IMR-90 (cell line): ENCODE data around the gene CCDC137. TPM values are rescaled to one million over a fixed set of nuclear protein-coding genes. Genes with fewer than 3 reads are reported as not detected.

Experiments used
- ATAC-seq: fragments of 200-7000 bp; cut with Tn5 transposase; 2 replicates; pipeline ENCODE4 v1.9.1; 2020; ENCODE audit warnings: low read depth, mild to moderate bottlenecking, moderate library complexity
- BruUV-seq: library from RNA; stranded (reverse); fragments of 400-500 nt; replicated peaks from 2 replicates; lab custom pipeline; 2021; lab: Mats Ljungman, UMichigan
- CTCF ChIA-PET: fragments of 300-600 bp; formaldehyde crosslinking; extraction: SDS; loops from one replicate; lab custom pipeline; 2021; ENCODE audit warnings: antibody characterized with exemption; lab: Yijun Ruan, JAX
- POLR2A ChIA-PET: fragments of 300-600 bp; sonication (Branson Sonifier 250); formaldehyde crosslinking; loops from one replicate; lab custom pipeline; 2022; ENCODE audit warnings: antibody characterized with exemption; ENCODE audit not compliant: unreplicated experiment; lab: Charles Lee
- DNase-seq: peaks from one replicate; pipeline ENCODE4 v3.0.0; 2013
- H2AFZ ChIP-seq: replicated peaks from 2 replicates; pipeline ENCODE3; 2013; ENCODE audit warnings: low read length, mild to moderate bottlenecking; ENCODE audit not compliant: poor library complexity
- H2AK5ac ChIP-seq: 2 replicates; pipeline ENCODE4 v1.6.1; 2013; ENCODE audit warnings: low read depth, low read length, inconsistent platforms
- H2AK9ac ChIP-seq: replicated peaks from 2 replicates; pipeline ENCODE3; 2013; ENCODE audit warnings: mild to moderate bottlenecking, low read depth, low read length, moderate library complexity; ENCODE audit not compliant: poor library complexity
- H2BK120ac ChIP-seq: 2 replicates; pipeline ENCODE4 v1.6.1; 2013; ENCODE audit warnings: low read depth, low read length, inconsistent platforms
- H2BK15ac ChIP-seq: 3 replicates; pipeline ENCODE4 v1.6.1; 2013; ENCODE audit warnings: low read depth, low read length, inconsistent platforms
- H2BK20ac ChIP-seq: 2 replicates; pipeline ENCODE4 v1.6.1; 2013; ENCODE audit warnings: low read depth, mild to moderate bottlenecking, inconsistent platforms, low read length, moderate library complexity
- H2BK5ac ChIP-seq: 2 replicates; pipeline ENCODE4 v1.6.1; 2013; ENCODE audit warnings: mild to moderate bottlenecking, low read depth, low read length, inconsistent platforms; ENCODE audit not compliant: poor library complexity, severe bottlenecking
- H3K14ac ChIP-seq: replicated peaks from 2 replicates; pipeline ENCODE4 v1.6.1; 2013; ENCODE audit warnings: low read depth, low read length, inconsistent platforms
- H3K18ac ChIP-seq: 2 replicates; pipeline ENCODE4 v1.6.1; 2013; ENCODE audit warnings: low read depth, low read length, control low read depth
- H3K23ac ChIP-seq: 2 replicates; pipeline ENCODE4 v1.6.1; 2013; ENCODE audit warnings: low read depth, low read length, inconsistent platforms
- H3K27ac ChIP-seq: 2 replicates; pipeline ENCODE4 v1.5.1; 2013; ENCODE audit warnings: mild to moderate bottlenecking, control low read depth, low read length; ENCODE audit not compliant: insufficient read depth
- H3K27me3 ChIP-seq: 2 replicates; pipeline ENCODE4 v1.6.1; 2013; ENCODE audit warnings: low read length; ENCODE audit not compliant: control insufficient read depth, insufficient read depth
- H3K36me3 ChIP-seq: 2 replicates; pipeline ENCODE4 v1.6.1; 2013; ENCODE audit warnings: low read length, mixed read lengths; ENCODE audit not compliant: control insufficient read depth, insufficient read depth
- H3K4ac ChIP-seq: 2 replicates; pipeline ENCODE4 v1.6.1; 2013; ENCODE audit warnings: low read depth, low read length, inconsistent platforms
- H3K4me1 ChIP-seq: 2 replicates; pipeline ENCODE4 v1.6.1; 2013; ENCODE audit warnings: low read length, mixed read lengths; ENCODE audit not compliant: control insufficient read depth, insufficient read depth
- H3K4me2 ChIP-seq: 2 replicates; pipeline ENCODE4 v1.6.1; 2013; ENCODE audit warnings: low read depth, mild to moderate bottlenecking, control low read depth, low read length, moderate library complexity
- H3K4me3 ChIP-seq: 2 replicates; pipeline ENCODE4 v1.5.1; 2013; ENCODE audit warnings: low read depth, mild to moderate bottlenecking, control low read depth, low read length, moderate library complexity; ENCODE audit not compliant: insufficient read depth
- H3K56ac ChIP-seq: 2 replicates; pipeline ENCODE4 v1.6.1; 2013; ENCODE audit warnings: low read length, inconsistent platforms; ENCODE audit not compliant: insufficient read depth; ENCODE audit errors: extremely low read depth
- H3K79me1 ChIP-seq, 2 experiments: 2 replicates each; pipeline ENCODE4 v1.6.1; 2013; ENCODE audit warnings: low read length in 2 of 2, inconsistent platforms in 1 of 2, low read depth in 1 of 2
- H3K9ac ChIP-seq: 2 replicates; pipeline ENCODE4 v1.6.1; 2013; ENCODE audit warnings: low read depth, low read length, control low read depth
- H3K9me1 ChIP-seq: 2 replicates; pipeline ENCODE4 v1.6.1; 2013; ENCODE audit warnings: low read length, inconsistent platforms; ENCODE audit not compliant: insufficient read depth
- H3K9me3 ChIP-seq: 2 replicates; pipeline ENCODE4 v1.6.1; 2013; ENCODE audit warnings: low read length; ENCODE audit not compliant: control insufficient read depth, insufficient read depth
- H4K20me1 ChIP-seq: 2 replicates; pipeline ENCODE4 v1.6.1; 2013; ENCODE audit warnings: low read length, inconsistent platforms; ENCODE audit not compliant: insufficient read depth
- H4K5ac ChIP-seq: 2 replicates; pipeline ENCODE4 v1.6.1; 2013; ENCODE audit warnings: mild to moderate bottlenecking, low read depth, low read length, control low read depth
- H4K8ac ChIP-seq, 2 experiments: 2 replicates each; pipeline ENCODE4 v1.6.1; 2013; ENCODE audit warnings: low read depth in 2 of 2, low read length in 2 of 2, control low read depth in 1 of 2, inconsistent platforms in 1 of 2
- H4K91ac ChIP-seq: 2 replicates; pipeline ENCODE4 v1.6.1; 2013; ENCODE audit warnings: low read depth, low read length, inconsistent platforms; ENCODE audit not compliant: insufficient read depth
- BHLHE40 ChIP-seq: fragments of 150-350 bp; IDR thresholded peaks from 2 replicates; pipeline ENCODE4 v1.6.1; 2016; ENCODE audit warnings: mild to moderate bottlenecking, low read depth, low read length
- CEBPB ChIP-seq: IDR thresholded peaks from 2 replicates; pipeline ENCODE4 v1.6.1; 2012; ENCODE audit warnings: low read depth, low read length, improper control_type of control experiment
- CHD1 ChIP-seq: IDR thresholded peaks from 2 replicates; pipeline ENCODE4 v1.6.1; 2012; ENCODE audit warnings: low read depth, low read length, improper control_type of control experiment
- ELK1 ChIP-seq: fragments of 150-350 bp; IDR thresholded peaks from 2 replicates; pipeline ENCODE4 v1.6.1; 2016; ENCODE audit warnings: low read depth, mild to moderate bottlenecking, low read length, moderate library complexity, borderline replicate concordance
- FOS ChIP-seq: fragments of 150-350 bp; IDR thresholded peaks from 2 replicates; pipeline ENCODE4 v1.6.1; 2016; ENCODE audit warnings: low read depth, low read length
- MAFK ChIP-seq: IDR thresholded peaks from 2 replicates; pipeline ENCODE4 v1.6.1; 2012; ENCODE audit warnings: low read depth, low read length, improper control_type of control experiment
- MAZ ChIP-seq: IDR thresholded peaks from 2 replicates; pipeline ENCODE4 v1.6.1; 2012; ENCODE audit warnings: low read depth, mild to moderate bottlenecking, low read length, improper control_type of control experiment, moderate library complexity, borderline replicate concordance
- MXI1 ChIP-seq: IDR thresholded peaks from 2 replicates; pipeline ENCODE4 v1.6.1; 2012; ENCODE audit warnings: low read depth, mild to moderate bottlenecking, low read length, moderate library complexity, borderline replicate concordance
- NFE2L2 ChIP-seq: fragments of 150-350 bp; IDR thresholded peaks from 2 replicates; pipeline ENCODE4 v1.6.1; 2016; ENCODE audit warnings: low read depth, mild to moderate bottlenecking, low read length
- POLR2A ChIP-seq: IDR thresholded peaks from 2 replicates; pipeline ENCODE4 v1.6.1; 2012; ENCODE audit warnings: mild to moderate bottlenecking, low read depth, low read length
- RAD21 ChIP-seq: IDR thresholded peaks from 2 replicates; pipeline ENCODE4 v1.6.1; 2012; ENCODE audit warnings: low read length, improper control_type of control experiment
- RCOR1 ChIP-seq: IDR thresholded peaks from 2 replicates; pipeline ENCODE4 v1.6.1; 2012; ENCODE audit warnings: mild to moderate bottlenecking, low read length, improper control_type of control experiment; ENCODE audit not compliant: insufficient replicate concordance
- RFX5 ChIP-seq: IDR thresholded peaks from 2 replicates; pipeline ENCODE4 v1.8.0; 2012; ENCODE audit warnings: low read depth, mild to moderate bottlenecking, low read length, moderate library complexity
- SMC3 ChIP-seq: fragments of 150-350 bp; IDR thresholded peaks from 2 replicates; pipeline ENCODE4 v1.6.1; 2016; ENCODE audit warnings: low read depth, mild to moderate bottlenecking, antibody characterized with exemption, low read length, moderate library complexity
- WGBS, 2 experiments: methylation state at CpG; one replicate each; pipeline versions ENCODE4 v1.1.5 to v1.1.7; 2013; ENCODE audit warnings: missing lambda C conversion rate in 2 of 2; ENCODE audit not compliant: insufficient read length in 1 of 2; ENCODE audit errors: extremely low coverage in 2 of 2; 5-methylcytosine and 5-hydroxymethylcytosine counted together
- dilution Hi-C: fragments of 300-500 bp; cut with HindIII; formaldehyde crosslinking; loops from one replicate; pipeline ENCODE4 v1.14.3; 2018; ENCODE audit warnings: low sequenced_read_pairs; ENCODE audit not compliant: unreplicated experiment
- in situ Hi-C: fragments of 300-500 bp; cut with MboI; formaldehyde crosslinking; loops from 3 replicates; pipeline ENCODE4 v1.14.3; 2019; ENCODE audit warnings: low sequenced_read_pairs, inconsistent platforms, mixed read lengths
- intact Hi-C: fragments of 100-400 bp; cut with micrococcal nuclease; formaldehyde crosslinking; loops from 2 replicates; pipeline ENCODE4 v1.10.0; 2022
- polyA plus RNA-seq, 3 experiments: library from polyadenylated mRNA; depleted of rRNA; stranded (reverse); fragments of >200 nt; gene quantifications; 2 replicates each; pipeline ENCODE4 v1.2.3, GENCODE V29; 2012; ENCODE audit warnings: low replicate concordance in 1 of 3
- total RNA-seq: library from RNA; depleted of rRNA; stranded (reverse); fragments of >200 nt; gene quantifications from 2 replicates; pipeline ENCODE4 v1.2.3, GENCODE V29; 2012
- TF ChIP-seq, protein P1 (sequence below): conservative IDR thresholded peaks from 2 replicates; pipeline ENCODE4 v1.5.1; 2012; ENCODE audit warnings: mild to moderate bottlenecking, low read depth, low read length, improper control_type of control experiment

Gene CCDC137
- total and polyA plus RNA-seq, 2 of the 4 experiments (the other 2 are of a cell fraction): 7.5 to 18.4 TPM

GRCh38 chr17:81636505-81637288 lies 29.8 kb upstream of the CCDC137 start, which contains the start of the genes NPLOC4 and TSPAN10:
NPLOC4 (minus strand) TSS chr17:81637112; CDS start chr17:81636930, 182 bp downstream.
TSPAN10 (plus strand) TSS chr17:81637196; CDS start chr17:81642413, 5,217 bp downstream.
- intact Hi-C loops: loop anchor here (1.0 kb wide), 1 partner anchor 30 kb away; the partner anchor contains the start of genes CCDC137 and OXLD1
- 0% methylated on average over 36 of the region's 77 CpGs; no CpG with 5 or more reads in 1 of the 2 experiments for WGBS, 2 experiments
- ChIA-PET POLR2A (interaction anchor here (0.6 kb wide), 1 partner anchor 15 kb away, joined by 3 read pairs; no protein-coding TSS in a partner anchor), CTCF (no interaction called here)
- Histone ChIP-seq H4K8ac (peak within 1 kb of the TSS; percentile 73 to 95), H2BK5ac (peak within 1 kb of the TSS; percentile 45), H2AK9ac (peak within 1 kb of the TSS; percentile 95), H3K27me3 (no peaks in the 10 kb centered on the region), H3K79me1 (peaks cover 5 to 25% of the 10 kb centered on the region in 2 experiments; a peak in 2 of 4 replicates), H3K27ac (peak within 1 kb of the TSS; percentile 65), H3K4ac (peak within 1 kb of the TSS; percentile 74), H3K4me1 (peaks cover 8% of the 10 kb centered on the region), H3K18ac (peak within 1 kb of the TSS; percentile 33; the same call in 1 of the 2 replicates), H2BK15ac (no peak within 1 kb of the TSS), H3K9me3 (no peaks in the 10 kb centered on the region), H2AFZ (peak within 1 kb of the TSS; percentile 82), H2BK120ac (peak within 1 kb of the TSS; percentile 34), H2BK20ac (peak within 1 kb of the TSS; percentile 32; the same call in 1 of the 2 replicates), H3K36me3 (no peaks in the 10 kb centered on the region), H3K9ac (peak within 1 kb of the TSS; percentile 75), H3K4me3 (peak within 1 kb of the TSS; percentile 57), H4K20me1 (peaks cover 45% of the 10 kb centered on the region), H3K9me1 (peaks cover 14% of the 10 kb centered on the region), H3K4me2 (peak within 1 kb of the TSS; percentile 90), H3K56ac (peak within 1 kb of the TSS; percentile 62; the same call in 1 of the 2 replicates), H4K5ac (peak within 1 kb of the TSS; percentile 81), H3K23ac (peak within 1 kb of the TSS; percentile 97), H2AK5ac (peak within 1 kb of the TSS; percentile 62), H4K91ac (peak within 1 kb of the TSS; percentile 18), H3K14ac (peak within 1 kb of the TSS; percentile 91)
- TF ChIP-seq MAZ (peak; percentile 71; the same call in 1 of the 2 replicates), POLR2A (peak; percentile 92), BHLHE40 (no peak), RCOR1 (no peak), FOS (no peak), RFX5 (no peak), CEBPB (no peak), MXI1 (no peak), CHD1 (no peak), ELK1 (no peak), MAFK (no peak), SMC3 (peak; percentile 40), RAD21 (no peak; the same call in 1 of the 2 replicates), NFE2L2 (peak; percentile 44; the same call in 1 of the 2 replicates)
- TF ChIP-seq, protein P1, sequence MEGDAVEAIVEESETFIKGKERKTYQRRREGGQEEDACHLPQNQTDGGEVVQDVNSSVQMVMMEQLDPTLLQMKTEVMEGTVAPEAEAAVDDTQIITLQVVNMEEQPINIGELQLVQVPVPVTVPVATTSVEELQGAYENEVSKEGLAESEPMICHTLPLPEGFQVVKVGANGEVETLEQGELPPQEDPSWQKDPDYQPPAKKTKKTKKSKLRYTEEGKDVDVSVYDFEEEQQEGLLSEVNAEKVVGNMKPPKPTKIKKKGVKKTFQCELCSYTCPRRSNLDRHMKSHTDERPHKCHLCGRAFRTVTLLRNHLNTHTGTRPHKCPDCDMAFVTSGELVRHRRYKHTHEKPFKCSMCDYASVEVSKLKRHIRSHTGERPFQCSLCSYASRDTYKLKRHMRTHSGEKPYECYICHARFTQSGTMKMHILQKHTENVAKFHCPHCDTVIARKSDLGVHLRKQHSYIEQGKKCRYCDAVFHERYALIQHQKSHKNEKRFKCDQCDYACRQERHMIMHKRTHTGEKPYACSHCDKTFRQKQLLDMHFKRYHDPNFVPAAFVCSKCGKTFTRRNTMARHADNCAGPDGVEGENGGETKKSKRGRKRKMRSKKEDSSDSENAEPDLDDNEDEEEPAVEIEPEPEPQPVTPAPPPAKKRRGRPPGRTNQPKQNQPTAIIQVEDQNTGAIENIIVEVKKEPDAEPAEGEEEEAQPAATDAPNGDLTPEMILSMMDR: no peak
- dilution Hi-C loops: no loop called here
- peak; percentile 94 for ATAC-seq
- in situ Hi-C loops: no loop called here
- DNase-seq: peak; percentile 80
- no TSS peak for BruUV-seq
